COLO829 (cell line): ENCODE measurements around the gene PAK6.

Experiments used
- DNase-seq: peaks from one replicate; pipeline ENCODE4 v3.0.0; 2012; ENCODE audit warnings: low spot score

Gene PAK6

DNA sequence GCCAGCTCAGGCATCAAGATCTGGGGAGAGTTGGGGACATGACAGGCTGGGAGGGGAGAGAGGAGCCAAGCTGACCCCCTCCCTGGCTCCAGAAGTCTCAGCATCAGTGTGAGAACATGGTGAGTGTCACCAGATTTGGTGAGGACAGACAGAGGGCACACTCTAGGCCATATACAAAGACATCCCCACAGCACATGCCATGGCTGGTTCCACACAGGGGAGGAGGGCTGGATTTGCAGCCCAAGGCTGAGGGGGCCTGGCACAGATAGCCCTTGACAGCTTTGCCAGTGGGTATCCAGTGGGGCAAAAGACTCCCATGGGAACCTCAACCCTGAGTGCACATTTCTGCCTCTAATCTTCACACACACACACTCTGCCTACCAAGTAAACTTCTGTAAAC lies 54.1 kb downstream of the PAK6 start:
- no peak for DNase-seq

DNA sequence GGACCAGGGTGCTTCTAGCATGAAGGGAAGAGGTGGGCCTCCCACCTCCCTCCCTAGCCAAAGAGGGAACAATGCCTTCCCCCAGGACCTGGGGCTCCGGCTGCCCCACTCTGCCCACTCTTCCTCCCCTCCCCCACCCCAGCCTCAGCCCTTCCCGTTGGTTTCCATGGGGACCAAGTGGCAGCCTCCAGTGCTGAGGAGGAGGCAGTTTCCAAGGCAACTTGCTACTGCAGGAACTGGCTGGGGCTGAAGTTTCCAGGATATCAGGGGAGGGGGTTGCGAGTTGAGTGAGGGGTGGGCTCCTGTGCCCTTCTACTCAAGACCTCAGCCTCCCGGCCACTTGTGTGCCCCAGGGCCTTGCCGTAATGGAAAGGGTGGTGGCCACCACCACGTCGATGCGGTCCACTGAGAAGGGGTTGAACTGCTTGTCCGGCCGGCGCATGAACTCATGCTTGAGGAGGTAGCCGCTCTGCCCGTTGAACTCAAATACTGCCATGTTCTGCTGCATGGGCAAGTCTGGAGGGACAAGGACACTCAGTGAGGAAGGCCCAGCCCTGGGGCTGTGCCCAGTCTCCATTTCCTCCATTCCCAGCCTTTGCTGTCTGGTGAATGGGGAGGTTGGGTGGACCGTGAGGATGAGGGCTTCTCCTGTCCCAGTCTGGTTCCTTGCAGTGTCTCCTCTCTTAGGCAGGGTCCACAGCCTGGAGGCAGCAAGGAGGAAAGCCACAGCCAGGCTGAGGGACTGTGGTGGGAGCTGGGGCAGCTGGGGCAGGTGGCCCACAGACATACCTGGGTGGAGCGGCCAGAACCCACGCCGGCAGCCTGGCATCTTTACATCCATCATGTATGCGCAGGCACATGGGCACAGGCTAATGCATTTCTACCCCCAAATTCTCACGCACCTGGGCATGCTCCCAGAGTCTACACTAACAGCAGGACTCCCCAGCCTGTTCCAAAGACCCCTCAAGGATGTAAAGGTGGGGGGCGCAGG lies 55.3 kb downstream of the PAK6 start:
- no peak for DNase-seq

DNA sequence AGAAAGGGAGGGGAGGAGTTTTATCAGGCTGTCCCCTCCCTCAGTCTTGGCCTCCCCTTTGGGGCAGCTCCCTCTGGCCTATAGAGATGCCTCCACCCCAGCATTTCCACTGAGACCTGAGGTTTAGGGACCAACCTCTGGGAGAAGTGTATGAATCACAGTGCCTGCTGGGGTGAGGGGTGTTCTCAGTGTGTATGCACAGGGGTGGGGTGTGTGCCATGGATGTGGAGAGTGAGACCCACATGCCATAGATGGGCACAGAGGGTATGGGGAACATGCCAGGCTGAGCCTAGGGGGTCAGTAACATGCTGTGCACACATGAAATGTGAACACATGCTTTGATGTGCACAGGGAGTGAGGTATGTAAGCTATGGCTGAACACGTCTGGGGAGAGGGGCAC lies 56.4 kb downstream of the PAK6 start:
- DNase-seq = no peak

GRCh38 chr15:40295877-40296560 lies 57.2 kb downstream of the PAK6 start:
- DNase-seq = no peak

DNA sequence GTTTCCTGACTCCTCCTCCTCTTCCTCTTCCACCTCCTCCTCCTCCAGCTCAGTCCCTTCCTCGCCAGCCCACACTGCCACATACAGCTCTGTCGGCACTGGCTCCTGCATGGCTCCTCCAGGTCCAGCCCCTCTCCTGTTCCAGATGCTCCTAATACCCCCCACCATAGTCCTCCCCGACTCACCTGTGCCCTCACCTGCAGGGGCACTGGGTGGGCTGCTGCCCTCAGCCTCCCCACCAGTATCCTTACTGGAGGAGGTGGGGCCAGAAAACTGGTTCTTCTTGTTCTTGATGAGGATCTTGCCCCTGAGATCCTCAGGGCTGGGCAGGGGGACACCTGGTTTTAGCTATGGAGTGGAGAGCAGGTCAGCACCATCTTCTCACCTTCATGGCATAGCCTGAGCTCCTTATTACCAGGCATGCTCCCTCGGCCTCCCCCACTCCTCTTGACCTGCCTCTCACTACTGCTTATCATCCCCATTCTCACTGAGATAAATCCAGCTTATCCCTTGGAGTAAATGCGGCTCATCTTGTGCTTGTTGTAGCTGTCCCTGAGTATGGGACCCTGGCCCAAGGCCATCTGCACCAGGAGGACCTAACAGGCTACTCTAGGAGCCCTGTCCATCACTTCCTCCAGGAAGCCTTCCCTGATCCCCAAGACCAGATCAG lies 57.8 kb downstream of the PAK6 start:
- DNase-seq = no peak

- DNase-seq = no peak
Measured at GRCh38 chr15:40297356-40297755, 58.5 kb downstream of the PAK6 start.

DNA sequence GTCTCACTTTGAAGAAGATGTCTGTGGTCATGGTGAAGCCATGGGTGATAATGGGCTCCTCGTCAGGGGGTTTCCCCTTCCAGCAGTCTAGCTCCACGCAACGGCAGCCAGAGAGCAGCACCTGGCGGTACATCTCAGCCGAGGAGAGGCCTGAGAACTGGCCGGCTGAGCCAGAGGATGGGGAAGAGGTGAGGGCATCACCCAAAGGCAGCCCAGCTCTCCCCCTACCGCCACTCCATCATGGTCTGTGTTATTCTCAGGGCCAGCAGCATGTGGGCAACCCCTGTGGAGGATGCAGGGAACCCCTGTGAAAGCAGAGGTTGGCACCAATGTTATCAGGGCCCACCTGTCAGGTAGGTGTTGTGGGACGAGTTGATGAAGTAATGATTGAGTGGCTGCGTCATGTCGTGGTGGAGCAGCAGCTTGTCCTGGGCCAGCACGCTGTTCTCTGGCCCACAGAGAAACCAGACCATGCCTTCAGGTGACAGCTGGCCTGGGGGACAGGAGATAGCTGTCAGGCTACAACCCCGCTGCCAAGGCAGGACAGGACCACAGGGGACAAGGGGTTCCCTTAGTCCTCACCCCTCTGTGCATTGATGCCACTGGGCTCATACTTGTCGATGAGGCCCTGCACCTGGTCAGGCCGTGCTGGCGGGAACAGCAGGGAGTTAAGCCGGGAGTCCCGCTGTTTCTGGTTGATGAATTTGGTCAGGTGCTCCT lies 59.5 kb downstream of the PAK6 start:
- no peak for DNase-seq

- no peak for DNase-seq
Measured at GRCh38 chr15:40300367-40300766, 61.5 kb downstream of the PAK6 start.

DNA sequence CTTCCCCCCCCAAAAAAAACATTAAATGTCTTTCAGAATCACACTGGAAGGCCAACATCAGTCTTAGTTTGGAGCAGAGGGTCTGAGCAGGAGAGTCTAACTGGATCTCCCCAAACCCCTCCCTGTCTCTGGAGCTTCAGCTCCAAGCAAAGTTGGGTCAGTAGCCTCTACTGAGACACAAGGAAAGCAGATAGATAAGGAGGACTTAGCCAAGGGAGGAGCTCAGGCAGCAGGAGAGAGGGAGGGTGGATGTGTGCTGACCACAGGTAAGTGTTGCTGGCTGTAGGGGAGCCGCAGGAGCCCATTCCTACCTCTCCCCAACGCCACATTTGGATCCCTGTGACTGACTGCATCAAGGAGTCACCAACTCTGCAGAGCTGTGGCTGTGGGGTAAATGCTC lies 61.9 kb downstream of the PAK6 start:
- no peak for DNase-seq

- no peak for DNase-seq
Measured at GRCh38 chr15:40301467-40302179, 62.8 kb downstream of the PAK6 start.

DNA sequence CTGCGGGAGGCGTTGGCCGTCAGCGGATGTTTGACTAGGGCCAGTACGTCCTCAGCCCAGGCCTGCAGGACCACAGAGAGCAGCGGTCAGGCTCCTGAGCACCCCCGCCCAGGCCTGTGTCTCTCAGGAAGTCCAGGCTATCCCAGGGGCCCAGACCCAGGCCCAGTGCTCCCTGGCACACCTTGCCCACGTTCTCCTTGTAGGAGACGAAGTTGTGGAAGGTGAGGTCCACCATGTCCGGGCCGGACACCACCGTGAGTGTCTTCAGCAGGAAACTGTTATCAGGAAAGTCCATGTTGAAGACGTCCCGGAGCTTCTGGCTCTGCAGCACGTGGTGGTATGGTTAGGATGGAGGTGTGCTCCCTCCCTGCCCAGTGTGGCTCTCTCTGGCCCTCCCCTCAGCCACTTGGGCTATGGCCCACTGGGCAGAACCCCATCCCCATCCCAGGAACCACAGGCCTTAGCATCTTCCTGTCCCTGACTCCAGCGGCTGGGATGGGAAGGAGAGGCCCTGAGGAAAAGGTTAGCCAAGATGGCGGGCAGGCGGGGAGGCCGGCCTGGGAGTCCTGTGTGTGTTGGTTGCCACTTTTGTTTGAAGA lies 63.5 kb downstream of the PAK6 start:
- no peak for DNase-seq

- DNase-seq = no peak
Measured at GRCh38 chr15:40302981-40303380, 64.1 kb downstream of the PAK6 start.

GRCh38 chr15:40303576-40303975 lies 64.7 kb downstream of the PAK6 start:
- no peak for DNase-seq

GRCh38 chr15:40305281-40305680 lies 66.4 kb downstream of the PAK6 start:
- DNase-seq = no peak

DNA sequence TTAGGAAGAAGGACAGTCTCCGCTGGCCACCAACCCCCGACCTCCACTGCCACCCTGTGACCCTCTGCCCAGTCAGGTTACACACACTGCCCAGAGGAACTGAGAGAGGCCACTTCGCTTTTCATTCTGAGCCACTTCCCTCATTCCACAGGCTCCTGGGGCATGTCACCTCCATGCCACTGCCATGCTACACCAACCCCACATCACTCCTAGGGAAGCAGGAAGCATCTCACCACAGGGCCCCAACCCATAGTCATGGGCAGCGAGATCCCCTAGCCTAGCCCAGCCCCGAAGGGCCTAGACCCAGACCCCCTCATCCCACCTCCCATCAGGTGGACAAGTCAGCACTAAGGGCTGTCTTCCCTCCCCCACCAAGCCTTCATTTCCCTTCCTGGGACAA lies 67.5 kb downstream of the PAK6 start:
- no peak for DNase-seq

DNA sequence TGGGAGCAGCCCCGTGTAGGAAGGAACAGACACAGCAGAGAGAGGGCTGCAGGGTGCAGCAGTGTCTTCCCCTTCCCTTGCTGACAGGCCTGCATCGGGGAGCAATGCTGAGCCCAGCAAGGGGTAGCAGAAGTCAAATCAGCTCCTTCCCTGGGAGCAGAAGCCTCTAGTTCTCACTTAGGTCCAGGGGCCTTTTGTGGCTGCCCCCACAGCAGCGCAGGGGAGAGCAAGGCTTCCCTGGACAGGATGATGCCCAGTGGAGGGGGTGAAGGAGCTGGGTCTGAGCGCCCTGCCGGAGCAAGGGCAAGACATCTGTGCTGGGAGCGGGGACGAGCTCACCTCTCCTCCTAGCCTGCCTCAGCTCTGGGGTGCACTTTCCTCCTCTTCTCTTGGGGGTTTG lies 68.0 kb downstream of the PAK6 start:
- DNase-seq = no peak

DNA sequence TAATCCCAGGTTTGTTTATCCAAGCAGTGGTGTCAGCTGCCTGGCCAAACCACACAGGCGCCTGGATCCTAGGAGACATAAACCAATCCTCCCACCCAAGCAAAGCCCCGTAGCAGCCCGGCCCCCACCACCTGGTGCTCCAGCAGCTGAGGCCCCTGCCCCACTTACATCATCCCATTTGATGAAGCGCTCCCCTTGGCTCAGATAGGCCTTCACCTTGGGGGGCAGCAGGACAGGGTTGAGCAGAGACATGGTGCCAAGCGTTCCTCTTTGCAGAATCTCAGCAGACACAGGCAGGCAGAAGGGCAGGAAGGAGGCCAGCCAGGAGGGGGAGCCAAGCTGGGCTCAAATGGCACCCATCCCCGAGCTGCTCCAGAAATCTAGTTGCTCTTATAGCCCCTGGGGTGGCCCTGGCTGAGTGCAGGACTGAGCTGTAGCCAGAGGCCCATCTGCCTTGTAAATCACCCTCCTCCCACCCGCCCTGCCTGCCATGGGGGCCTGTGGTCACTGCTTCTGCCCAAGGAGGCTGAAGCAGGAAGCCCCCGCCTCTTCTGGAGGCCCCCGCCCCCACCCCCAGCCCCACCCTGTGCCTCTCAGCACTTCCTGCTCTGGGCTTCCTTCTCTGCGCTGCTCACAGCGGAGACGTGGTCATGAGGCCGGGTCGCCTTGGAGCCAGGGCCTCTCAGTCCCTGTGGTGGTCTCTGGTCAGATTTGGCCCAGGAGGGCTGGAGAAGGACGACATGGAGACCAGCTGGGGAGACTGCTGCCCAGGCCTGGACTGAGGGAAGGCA lies 68.8 kb downstream of the PAK6 start, which contains the start of gene PLCB2:
Gene PLCB2 (minus strand): TSS at position 515 of the 791 bp plus-strand sequence. CDS start 263 bp downstream, at position 252.
- DNase-seq = no peak

GRCh38 chr15:40309344-40309862 lies 70.5 kb downstream of the PAK6 start:
- no peak for DNase-seq

- no peak for DNase-seq
Measured at GRCh38 chr15:40310001-40310959, 71.4 kb downstream of the PAK6 start.
